ENCODE data around the gene TNFRSF6B. TPM values are rescaled to one million over a fixed set of nuclear protein-coding genes. Genes with fewer than 3 reads are reported as not detected.
"Not testable (repeated sequence)": the region's sequence is repeated elsewhere in the genome, so short reads cannot be mapped to it uniquely, and the experiment has no call there.

The TNFRSF6B gene
- total and polyA plus RNA-seq, 5 donors = 0.23 to 2.7 (median 1.2) TPM; not detected in 1

GRCh38 chr20:63655249-63655648 lies 41.2 kb upstream of the TNFRSF6B start:
- no peaks in the 10 kb centered on the region for H3K9me3 ChIP-seq (ENCODE audit: control insufficient read depth, low read length)
- ATAC-seq (no peak), DNase-seq (no peak)
- H3K27ac ChIP-seq (ENCODE audit: low read length) = no peak overlapping the region
- peaks cover 6% of the 10 kb centered on the region for H3K4me1 ChIP-seq (ENCODE audit: control insufficient read depth, insufficient read depth, low read length)
- intact Hi-C loops (cut with DNase I) = loop anchor here in 1 of 4 donors (10.0 kb wide), 1 partner anchor 320 kb away; the partner anchor contains the start of gene SAMD10
- WGBS = 85% methylated on average over 4 of the region's 4 CpGs
- H3K4me3 ChIP-seq (ENCODE audit: low read length) = no peak overlapping the region
- no peaks in the 10 kb centered on the region for H3K27me3 ChIP-seq (ENCODE audit: control insufficient read depth, insufficient read depth)

- no peak for DNase-seq
- Histone ChIP-seq H3K27me3 (ENCODE audit: control insufficient read depth, insufficient read depth) (no peaks in the 10 kb centered on the region), H3K4me1 (ENCODE audit: control insufficient read depth, insufficient read depth, low read length) (peaks cover 6% of the 10 kb centered on the region), H3K9me3 (ENCODE audit: control insufficient read depth, low read length) (no peaks in the 10 kb centered on the region), H3K27ac (ENCODE audit: low read length) (no peak overlapping the region), H3K4me3 (ENCODE audit: low read length) (no peak overlapping the region)
- WGBS = 94% methylated on average over 3 of the region's 3 CpGs
- intact Hi-C loops (cut with DNase I) = loop anchor here in 1 of 4 donors (10.0 kb wide), 1 partner anchor 318 kb away; the partner anchor contains the start of gene SAMD10
- ATAC-seq = no peak
These were observed 40.0 kb upstream of the TNFRSF6B start for GRCh38 chr20:63656451-63656850.

GRCh38 chr20:63657260-63657936 lies 39.1 kb upstream of the TNFRSF6B start:
- peaks cover 6% of the 10 kb centered on the region for H3K4me1 ChIP-seq (ENCODE audit: control insufficient read depth, insufficient read depth, low read length)
- DNase-seq = no peak
- H3K4me3 ChIP-seq (ENCODE audit: low read length) = peak overlapping the region; percentile 80
- H3K9me3 ChIP-seq (ENCODE audit: control insufficient read depth, low read length) = no peaks in the 10 kb centered on the region
- no peaks in the 10 kb centered on the region for H3K27me3 ChIP-seq (ENCODE audit: control insufficient read depth, insufficient read depth)
- peak overlapping the region; percentile 61 for H3K27ac ChIP-seq (ENCODE audit: low read length)
- 44% methylated on average over 31 of the region's 31 CpGs for WGBS
- intact Hi-C loops (cut with DNase I) = loop anchor here in 1 of 4 donors (10.0 kb wide), 1 partner anchor 317 kb away; the partner anchor contains the start of gene SAMD10
- no peak for ATAC-seq

- Histone ChIP-seq H3K4me1 (ENCODE audit: control insufficient read depth, insufficient read depth, low read length) (peaks cover 6% of the 10 kb centered on the region), H3K9me3 (ENCODE audit: control insufficient read depth, low read length) (no peaks in the 10 kb centered on the region), H3K27ac (ENCODE audit: low read length) (peak within 1 kb of the TSS; percentile 76), H3K4me3 (ENCODE audit: low read length) (peak within 1 kb of the TSS; percentile 80), H3K27me3 (ENCODE audit: control insufficient read depth, insufficient read depth) (no peaks in the 10 kb centered on the region)
- ATAC-seq (peak; percentile 96), DNase-seq (peak; percentile 94 to 98 (median 97))
- intact Hi-C loops (cut with DNase I) = loop anchor here in 1 of 4 donors (10.0 kb wide), 1 partner anchor 317 kb away; the partner anchor contains the start of gene SAMD10
- 2% methylated on average over 73 of the region's 73 CpGs for WGBS
These were observed 38.3 kb upstream of the TNFRSF6B start, which contains the start of gene RTEL1 for GRCh38 chr20:63657937-63658748. RTEL1 (plus strand) TSS chr20:63658312; CDS start chr20:63659403, 1,091 bp downstream.

GRCh38 chr20:63658749-63659187 lies 37.7 kb upstream of the TNFRSF6B start:
- intact Hi-C loops (cut with DNase I) = loop anchor here in 1 of 4 donors (10.0 kb wide), 1 partner anchor 316 kb away; the partner anchor contains the start of gene SAMD10
- Histone ChIP-seq H3K27ac (ENCODE audit: low read length) (peak overlapping the region; percentile 76), H3K4me3 (ENCODE audit: low read length) (peak overlapping the region; percentile 80), H3K27me3 (ENCODE audit: control insufficient read depth, insufficient read depth) (no peaks in the 10 kb centered on the region), H3K4me1 (ENCODE audit: control insufficient read depth, insufficient read depth, low read length) (peaks cover 6% of the 10 kb centered on the region), H3K9me3 (ENCODE audit: control insufficient read depth, low read length) (no peaks in the 10 kb centered on the region)
- peak; percentile 42 to 51 for ATAC-seq
- 1% methylated on average over 25 of the region's 25 CpGs for WGBS
- DNase-seq = peak in 2 of 3 donors; percentile 58 to 81

- H3K27ac ChIP-seq (ENCODE audit: low read length) = peak overlapping the region; percentile 14
- no peaks in the 10 kb centered on the region for H3K27me3 ChIP-seq (ENCODE audit: control insufficient read depth, insufficient read depth)
- 65% methylated on average over 13 of the region's 13 CpGs for WGBS
- H3K4me3 ChIP-seq (ENCODE audit: low read length) = peak overlapping the region; percentile 80
- peaks cover 6% of the 10 kb centered on the region for H3K4me1 ChIP-seq (ENCODE audit: control insufficient read depth, insufficient read depth, low read length)
- intact Hi-C loops (cut with DNase I) = loop anchor here in 1 of 4 donors (10.0 kb wide), 1 partner anchor 315 kb away; the partner anchor contains the start of gene SAMD10
- no peaks in the 10 kb centered on the region for H3K9me3 ChIP-seq (ENCODE audit: control insufficient read depth, low read length)
- ATAC-seq = no peak
- peak in 1 of 3 donors; percentile 53 for DNase-seq
These were observed 37.1 kb upstream of the TNFRSF6B start for GRCh38 chr20:63659370-63659769.

GRCh38 chr20:63660174-63660573 lies 36.3 kb upstream of the TNFRSF6B start:
- WGBS = 86% methylated on average over 10 of the region's 10 CpGs
- H3K4me1 ChIP-seq (ENCODE audit: control insufficient read depth, insufficient read depth, low read length); H3K9me3 ChIP-seq (ENCODE audit: control insufficient read depth, low read length); H3K4me3 ChIP-seq (ENCODE audit: low read length); H3K27me3 ChIP-seq (ENCODE audit: control insufficient read depth, insufficient read depth); intact Hi-C loops (cut with DNase I); DNase-seq; ATAC-seq; H3K27ac ChIP-seq (ENCODE audit: low read length): not testable (repeated sequence)

- intact Hi-C loops (cut with DNase I) = no loop called here
- no peaks in the 10 kb centered on the region for H3K9me3 ChIP-seq (ENCODE audit: control insufficient read depth, low read length)
- no peaks in the 10 kb centered on the region for H3K27me3 ChIP-seq (ENCODE audit: control insufficient read depth, insufficient read depth)
- H3K27ac ChIP-seq (ENCODE audit: low read length) = no peak overlapping the region
- H3K4me3 ChIP-seq (ENCODE audit: low read length) = no peak overlapping the region
- ATAC-seq (no peak), DNase-seq (no peak)
- H3K4me1 ChIP-seq (ENCODE audit: control insufficient read depth, insufficient read depth, low read length) = peaks cover 6% of the 10 kb centered on the region
- 83% methylated on average over 8 of the region's 8 CpGs for WGBS
These were observed 35.8 kb upstream of the TNFRSF6B start for GRCh38 chr20:63660622-63661021.

GRCh38 chr20:63661108-63661507 lies 35.3 kb upstream of the TNFRSF6B start:
- 95% methylated on average over 22 of the region's 22 CpGs for WGBS
- peak in 1 of 3 donors; percentile 45 for DNase-seq

GRCh38 chr20:63661959-63662812 lies 34.3 kb upstream of the TNFRSF6B start:
- ATAC-seq = no peak
- H3K9me3 ChIP-seq (ENCODE audit: control insufficient read depth, low read length) = no peaks in the 10 kb centered on the region
- no peak overlapping the region for H3K4me3 ChIP-seq (ENCODE audit: low read length)
- WGBS = 93% methylated on average over 33 of the region's 33 CpGs
- H3K27me3 ChIP-seq (ENCODE audit: control insufficient read depth, insufficient read depth) = no peaks in the 10 kb centered on the region
- peaks cover 6% of the 10 kb centered on the region for H3K4me1 ChIP-seq (ENCODE audit: control insufficient read depth, insufficient read depth, low read length)
- DNase-seq = peak in 1 of 3 donors; percentile 49
- intact Hi-C loops (cut with DNase I) = no loop called here
- no peak overlapping the region for H3K27ac ChIP-seq (ENCODE audit: low read length)

More at GRCh38 chr20:63661108-63661507, 35.3 kb upstream of the TNFRSF6B start:
- no peak for ATAC-seq
- Histone ChIP-seq H3K4me1 (ENCODE audit: control insufficient read depth, insufficient read depth, low read length) (peaks cover 6% of the 10 kb centered on the region), H3K4me3 (ENCODE audit: low read length) (no peak overlapping the region), H3K9me3 (ENCODE audit: control insufficient read depth, low read length) (no peaks in the 10 kb centered on the region), H3K27me3 (ENCODE audit: control insufficient read depth, insufficient read depth) (no peaks in the 10 kb centered on the region), H3K27ac (ENCODE audit: low read length) (no peak overlapping the region)
- intact Hi-C loops (cut with DNase I) = no loop called here

Data from right cardiac atrium (tissue), 5 donors.